Erythroblast (primary cell): ENCODE results near the gene NKAIN2.

Experiments used
- GATA1 ChIP-seq: IDR thresholded peaks from 2 replicates; pipeline ENCODE4 v1.6.1; 2011; ENCODE audit warnings: low read depth, mild to moderate bottlenecking, control low read depth, low read length, moderate library complexity
- POLR2A ChIP-seq: IDR thresholded peaks from 2 replicates; pipeline ENCODE4 v1.6.1; 2011; ENCODE audit warnings: mild to moderate bottlenecking, low read length

DNA sequence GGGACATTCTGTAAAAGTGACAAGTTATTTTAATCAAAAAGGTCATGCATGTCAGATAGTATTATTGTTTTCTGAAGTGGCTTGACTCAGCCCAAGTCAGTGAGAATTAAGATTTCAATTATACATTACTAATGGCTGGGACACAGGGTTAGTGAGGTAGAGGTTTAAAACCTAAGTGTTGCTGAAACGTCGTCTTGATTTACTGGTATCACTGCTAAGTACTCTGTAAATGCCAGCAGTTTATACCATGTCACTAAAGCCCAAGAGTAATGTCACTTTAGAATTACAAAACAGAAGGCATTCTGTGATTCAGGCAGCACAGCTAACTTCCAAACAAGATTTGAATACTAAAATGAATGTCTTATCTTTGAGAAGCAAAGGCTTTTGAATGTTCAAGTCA lies 176.6 kb downstream of the NKAIN2 start:
- TF ChIP-seq POLR2A (no peak), GATA1 (no peak)
